Esophagus squamous epithelium (tissue), 5 donors: ENCODE measurements around the gene RELCH. TPM values are rescaled to one million over a fixed set of nuclear protein-coding genes. Genes with fewer than 3 reads are reported as not detected.

ENCODE experiments used
- DNase-seq: peaks from one replicate; lab custom pipeline; 2025; lab: John Stamatoyannopoulos, UW
- H3K27ac ChIP-seq, 4 donors: fragments of 200-600 bp; sonication (generic); one replicate each; pipeline ENCODE4 v1.5.1; 2016 to 2019; ENCODE audit warnings: mild to moderate bottlenecking in 1 of 4
- H3K27me3 ChIP-seq, 4 donors: fragments of 200-600 bp; sonication (generic); 1 replicate in 3 of 4; 2 replicates in 1 of 4; pipeline versions ENCODE4 v1.5.1 to v1.6.0; 2017 to 2021; ENCODE audit warnings: antibody characterized with exemption in 1 of 4
- H3K36me3 ChIP-seq, 3 donors: fragments of 200-600 bp; sonication (generic); one replicate each; pipeline ENCODE4 v1.5.1; 2016 to 2019
- H3K4me1 ChIP-seq, 3 donors: fragments of 200-600 bp; sonication (generic); one replicate each; pipeline ENCODE4 v1.5.1; 2017 to 2019
- H3K4me3 ChIP-seq, 4 donors: fragments of 200-600 bp; sonication (generic); 1 replicate in 3 of 4; 2 replicates in 1 of 4; pipeline ENCODE4 v1.5.1; 2016 to 2019; ENCODE audit warnings: mild to moderate bottlenecking in 2 of 4, moderate library complexity in 1 of 4
- H3K9me3 ChIP-seq, 3 donors: fragments of 200-600 bp; sonication (generic); one replicate each; pipeline ENCODE4 v1.5.1; 2016 to 2019
- CTCF ChIP-seq, 6 experiments: fragments of 450-650 bp in 4 of 6; fragments of 200-600 bp in 2 of 6; sonication (generic) in 2 of 6; IDR thresholded peaks; one replicate each; pipeline ENCODE4 v1.5.1; 2016 to 2019; ENCODE audit warnings: antibody characterized with exemption in 6 of 6, mild to moderate bottlenecking in 4 of 6, moderate library complexity in 4 of 6
- POLR2A ChIP-seq, 4 donors: fragments of 450-650 bp; IDR thresholded peaks; one replicate each; pipeline ENCODE4 v1.6.1; 2017; ENCODE audit warnings: antibody characterized with exemption in 4 of 4, mild to moderate bottlenecking in 4 of 4, moderate library complexity in 3 of 4
- WGBS, 2 donors: methylation state at CpG; one replicate each; pipeline ENCODE4 v1.1.5; 2018; 5-methylcytosine and 5-hydroxymethylcytosine counted together
- intact Hi-C: fragments of 100-400 bp; cut with DNase I; formaldehyde crosslinking; loops from one replicate; pipeline ENCODE4 v1.15.0; 2022
- total RNA-seq, 4 donors: library from RNA; depleted of rRNA; stranded (reverse); fragments of >200 nt; gene quantifications; one replicate each; pipeline ENCODE4 v1.1.0, GENCODE V29; 2016
- donor health status: DM: yes; HTN: yes; CAD: no.

RELCH gene
- total RNA-seq, 4 donors from 2014 or later: 32.8 to 98.0 (median 69.0) TPM

- WGBS, 2 donors: 87 to 89% methylated on average over 9 of the region's 9 CpGs
- TF ChIP-seq CTCF (IDR thresholded peaks at IDR 0.05) (no peak), POLR2A (IDR thresholded peaks at IDR 0.05) (no peak)
- Histone ChIP-seq H3K27me3 (no peaks in the 10 kb centered on the region), H3K27ac (no peak overlapping the region), H3K36me3 (peaks cover 0 to 66% (median 0%) of the 10 kb centered on the region in 3 donors), H3K4me3 (no peak overlapping the region), H3K9me3 (no peaks in the 10 kb centered on the region), H3K4me1 (no peaks in the 10 kb centered on the region)
- intact Hi-C loops: no loop called here
- no peak for DNase-seq
Observed at GRCh38 chr18:62151068-62151771, 35.8 kb upstream of the RELCH start.

DNA sequence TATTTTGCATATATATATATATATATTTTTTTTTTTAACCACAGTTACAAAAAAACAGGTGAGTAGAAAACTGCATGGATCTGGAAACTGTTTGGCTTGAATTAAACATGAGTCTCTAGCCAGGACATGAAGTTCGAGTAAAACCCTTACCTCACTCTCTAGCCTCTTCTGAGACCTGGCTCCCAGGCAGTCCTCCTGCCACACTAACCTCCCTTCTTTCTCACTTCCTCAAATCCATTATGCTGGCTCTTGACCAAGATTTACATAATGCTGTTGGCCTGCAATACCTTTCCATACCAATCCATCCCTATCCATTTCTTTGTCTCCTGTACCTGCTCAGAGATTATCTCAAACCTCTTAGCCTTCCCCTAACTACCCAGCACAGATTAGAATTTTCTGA is 34.2 kb upstream of the RELCH start:
- no peak for TF ChIP-seq CTCF (IDR thresholded peaks at IDR 0.05)
- no peak for TF ChIP-seq POLR2A (IDR thresholded peaks at IDR 0.05)
- Histone ChIP-seq H3K9me3 (no peaks in the 10 kb centered on the region), H3K36me3 (peaks cover 0 to 77% (median 0%) of the 10 kb centered on the region in 3 donors), H3K4me1 (no peaks in the 10 kb centered on the region), H3K4me3 (no peak overlapping the region), H3K27me3 (no peaks in the 10 kb centered on the region), H3K27ac (no peak overlapping the region)
- DNase-seq: no peak
- 81 to 100% methylated on average over 1 of the region's 1 CpG for WGBS, 2 donors
- intact Hi-C loops: no loop called here

- H3K27ac ChIP-seq: no peak overlapping the region
- no peaks in the 10 kb centered on the region for H3K27me3 ChIP-seq
- H3K4me3 ChIP-seq: no peak overlapping the region
- H3K36me3 ChIP-seq: peaks cover 0 to 82% (median 0%) of the 10 kb centered on the region in 3 donors
- TF ChIP-seq POLR2A (IDR thresholded peaks at IDR 0.05) (no peak), CTCF (IDR thresholded peaks at IDR 0.05) (no peak)
- DNase-seq: no peak
- WGBS, 2 donors: 81 to 89% methylated on average over 1 of the region's 1 CpG
- no peaks in the 10 kb centered on the region for H3K9me3 ChIP-seq
- intact Hi-C loops: no loop called here
- H3K4me1 ChIP-seq: no peaks in the 10 kb centered on the region
Observed at GRCh38 chr18:62157843-62158242, 29.2 kb upstream of the RELCH start.

DNA sequence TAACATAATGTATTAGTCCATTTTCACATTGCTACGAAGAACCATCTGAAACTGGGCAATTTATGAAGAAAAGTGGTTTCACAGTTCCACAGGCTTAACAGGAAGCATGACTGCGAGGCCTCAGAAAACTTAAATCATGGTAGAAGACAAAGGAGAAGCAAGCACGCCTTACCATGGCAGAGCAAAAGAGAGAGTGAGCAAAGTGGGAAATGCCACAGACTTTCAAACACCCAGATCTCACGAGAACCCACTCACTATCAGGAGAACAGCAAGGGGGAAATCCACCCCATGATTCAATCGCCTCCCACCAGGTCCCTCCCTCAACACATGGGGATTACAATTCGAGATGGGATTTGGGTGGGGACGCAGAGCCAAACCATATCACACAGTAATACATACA is 22.7 kb upstream of the RELCH start:
- Histone ChIP-seq H3K4me3 (no peak overlapping the region), H3K4me1 (no peaks in the 10 kb centered on the region), H3K27me3 (no peaks in the 10 kb centered on the region), H3K9me3 (no peaks in the 10 kb centered on the region), H3K27ac (no peak overlapping the region), H3K36me3 (peaks cover 0 to 18% (median 0%) of the 10 kb centered on the region in 3 donors)
- no peak for DNase-seq
- no peak for TF ChIP-seq POLR2A (IDR thresholded peaks at IDR 0.05)
- TF ChIP-seq CTCF (IDR thresholded peaks at IDR 0.05): no peak
- WGBS, 2 donors: 75 to 93% methylated on average over 7 of the region's 7 CpGs
- intact Hi-C loops: no loop called here

DNA sequence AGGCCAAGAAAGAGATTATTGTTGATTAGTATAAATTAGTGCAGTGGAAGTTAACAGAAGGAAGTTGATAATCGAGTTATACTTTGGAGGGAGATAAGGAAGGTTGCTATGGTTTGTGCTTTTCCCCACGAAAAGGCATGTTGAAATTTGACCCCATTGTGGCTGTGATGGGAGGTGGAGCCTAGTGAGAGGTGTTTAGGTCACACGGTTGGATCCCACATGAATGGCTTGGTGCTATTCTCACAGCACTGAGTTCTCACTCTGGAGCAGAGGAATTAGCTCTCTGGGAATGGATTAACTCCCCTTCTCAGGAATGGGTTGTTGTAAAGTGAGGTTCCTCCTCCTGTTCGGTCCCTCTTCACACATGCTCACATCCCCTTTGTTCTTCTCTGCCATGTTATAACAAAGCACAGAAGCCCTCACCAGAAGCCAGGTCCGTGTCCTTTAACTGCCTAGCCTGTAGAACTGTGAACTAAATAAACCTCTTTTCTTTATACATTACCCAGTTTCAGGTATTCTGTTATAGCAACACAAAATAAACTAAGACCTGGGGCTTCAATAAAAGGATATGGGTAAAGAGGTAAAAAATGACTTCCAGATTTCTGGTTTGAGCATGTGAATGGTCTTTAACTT is 22.1 kb upstream of the RELCH start:
- no peaks in the 10 kb centered on the region for H3K27me3 ChIP-seq
- H3K27ac ChIP-seq: no peak overlapping the region
- H3K4me1 ChIP-seq: no peaks in the 10 kb centered on the region
- 62 to 68% methylated on average over 5 of the region's 5 CpGs for WGBS, 2 donors
- no peaks in the 10 kb centered on the region for H3K9me3 ChIP-seq
- peaks cover 0 to 12% (median 0%) of the 10 kb centered on the region in 3 donors for H3K36me3 ChIP-seq
- intact Hi-C loops: no loop called here
- DNase-seq: no peak
- H3K4me3 ChIP-seq: no peak overlapping the region
- TF ChIP-seq CTCF (IDR thresholded peaks at IDR 0.05) (no peak), POLR2A (IDR thresholded peaks at IDR 0.05) (no peak)
